ENCODE data around the gene UBE3A.
"Not testable (repeated sequence)": the region's sequence is repeated elsewhere in the genome, so short reads cannot be mapped to it uniquely, and the experiment has no call there.

UBE3A gene

DNA sequence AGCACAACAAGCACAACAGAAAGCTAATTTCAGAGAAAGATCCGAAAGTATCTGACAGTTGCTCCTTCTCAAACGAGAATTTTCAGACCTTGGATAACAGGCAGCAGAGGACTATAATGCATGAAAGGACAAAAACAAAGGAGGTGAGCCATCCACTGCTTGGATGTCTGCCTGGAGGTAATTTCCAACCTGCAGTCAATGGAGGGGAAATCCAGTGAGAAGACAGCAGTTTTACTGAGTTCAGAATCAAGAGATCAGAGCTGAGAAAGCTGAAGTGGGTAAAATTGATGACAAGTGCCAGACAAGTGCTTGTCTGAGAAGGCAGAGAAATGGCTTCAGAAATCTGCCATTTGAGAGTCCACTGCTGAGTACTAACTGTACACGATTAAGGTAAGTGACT, 22.1 kb downstream of the UBE3A start:
- DNase-seq = no peak
- H3K27me3 Mint-ChIP-seq (ENCODE audit: low read depth, poor library complexity) = peaks cover 5% of the 10 kb centered on the region
- no peak overlapping the region for H3K4me3 Mint-ChIP-seq
- peaks cover 94% of the 10 kb centered on the region for H3K9me3 Mint-ChIP-seq
- no peak for TF ChIP-seq CTCF (IDR thresholded peaks at IDR 0.05)
- peaks cover 97% of the 10 kb centered on the region for H3K36me3 Mint-ChIP-seq (ENCODE audit: low read depth)
- H3K4me1 Mint-ChIP-seq = peaks cover 8% of the 10 kb centered on the region
- H3K27ac Mint-ChIP-seq = peak overlapping the region; percentile 21

DNA sequence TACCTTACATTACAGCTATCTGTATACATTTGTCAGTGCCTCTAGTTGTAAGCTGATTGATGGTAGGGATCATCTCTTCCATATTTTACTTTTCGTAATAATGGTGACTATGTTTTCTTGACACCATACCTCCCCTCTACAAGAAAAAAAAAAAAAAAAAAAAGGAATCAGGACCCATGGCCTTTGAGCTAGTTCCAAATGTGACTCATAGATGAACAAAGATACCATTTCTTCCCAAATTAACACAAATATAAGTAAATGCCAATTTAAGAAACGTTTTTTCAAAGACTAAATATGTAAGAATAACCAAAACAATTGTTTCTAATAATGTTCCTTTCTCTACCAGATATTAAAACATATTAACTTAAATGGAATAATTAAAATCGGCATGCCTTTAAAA, 23.1 kb downstream of the UBE3A start:
- no peak for TF ChIP-seq CTCF (IDR thresholded peaks at IDR 0.05)
- H3K27ac Mint-ChIP-seq = no peak overlapping the region

DNA sequence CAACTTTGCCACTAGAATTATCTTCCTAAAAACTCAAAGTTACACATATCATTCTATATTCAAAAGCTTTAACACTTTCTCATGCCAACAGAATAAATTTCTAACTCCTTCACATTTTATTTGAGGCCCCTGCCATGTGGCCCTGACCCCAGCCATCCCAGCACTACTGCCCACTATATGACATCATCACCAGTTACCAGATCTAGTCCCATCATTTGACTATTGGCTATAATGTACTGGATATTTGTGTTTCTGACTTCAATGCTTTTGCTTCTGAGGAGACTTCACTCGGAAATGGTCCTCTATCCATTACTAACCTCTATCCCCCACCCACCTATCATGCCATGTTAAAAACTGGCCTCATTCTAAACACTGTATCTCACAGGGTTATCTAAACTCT, 23.6 kb downstream of the UBE3A start:
- H3K4me1 Mint-ChIP-seq = peaks cover 8% of the 10 kb centered on the region

More for the DNA sequence above, 23.1 kb downstream of the UBE3A start:
- DNase-seq = no peak
- Mint-ChIP-seq H3K4me3 (no peak overlapping the region), H3K36me3 (ENCODE audit: low read depth) (peaks cover 97% of the 10 kb centered on the region), H3K9me3 (peaks cover 92% of the 10 kb centered on the region), H3K4me1 (peaks cover 8% of the 10 kb centered on the region), H3K27me3 (ENCODE audit: low read depth, poor library complexity) (peaks cover 5% of the 10 kb centered on the region)

DNA sequence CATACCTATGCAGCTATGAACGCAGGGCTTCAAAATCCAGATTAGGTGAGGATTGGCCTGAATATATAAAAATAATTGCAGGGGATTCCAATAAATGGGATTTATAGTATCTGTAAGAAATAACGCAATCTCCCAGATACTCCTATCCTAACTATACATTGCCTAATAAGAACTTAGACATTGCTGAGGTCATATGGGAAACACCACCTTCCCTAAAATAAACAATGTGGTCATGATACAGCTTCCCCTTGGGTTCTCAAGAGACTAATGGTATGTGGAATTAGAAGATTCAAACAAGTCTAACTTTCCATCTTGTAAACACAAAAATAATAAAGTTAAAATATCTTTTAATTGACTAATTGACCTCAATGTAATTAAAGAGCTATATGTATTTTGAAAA, 28.2 kb downstream of the UBE3A start:
- no peaks in the 10 kb centered on the region for H3K4me1 Mint-ChIP-seq
- no peak for TF ChIP-seq CTCF (IDR thresholded peaks at IDR 0.05)
- H3K27ac Mint-ChIP-seq = no peak overlapping the region
- H3K36me3 Mint-ChIP-seq (ENCODE audit: low read depth) = peaks cover 82% of the 10 kb centered on the region
- no peak overlapping the region for H3K4me3 Mint-ChIP-seq
- H3K9me3 Mint-ChIP-seq = peaks cover 43% of the 10 kb centered on the region
- DNase-seq = no peak
- peaks cover 8% of the 10 kb centered on the region for H3K27me3 Mint-ChIP-seq (ENCODE audit: low read depth, poor library complexity)

More for the DNA sequence above, 23.6 kb downstream of the UBE3A start:
- H3K27me3 Mint-ChIP-seq (ENCODE audit: low read depth, poor library complexity) = peaks cover 5% of the 10 kb centered on the region
- no peak for TF ChIP-seq CTCF (IDR thresholded peaks at IDR 0.05)
- H3K9me3 Mint-ChIP-seq = peaks cover 87% of the 10 kb centered on the region
- DNase-seq = no peak
- H3K27ac Mint-ChIP-seq = no peak overlapping the region
- H3K36me3 Mint-ChIP-seq (ENCODE audit: low read depth) = peaks cover 96% of the 10 kb centered on the region
- H3K4me3 Mint-ChIP-seq = no peak overlapping the region

DNA sequence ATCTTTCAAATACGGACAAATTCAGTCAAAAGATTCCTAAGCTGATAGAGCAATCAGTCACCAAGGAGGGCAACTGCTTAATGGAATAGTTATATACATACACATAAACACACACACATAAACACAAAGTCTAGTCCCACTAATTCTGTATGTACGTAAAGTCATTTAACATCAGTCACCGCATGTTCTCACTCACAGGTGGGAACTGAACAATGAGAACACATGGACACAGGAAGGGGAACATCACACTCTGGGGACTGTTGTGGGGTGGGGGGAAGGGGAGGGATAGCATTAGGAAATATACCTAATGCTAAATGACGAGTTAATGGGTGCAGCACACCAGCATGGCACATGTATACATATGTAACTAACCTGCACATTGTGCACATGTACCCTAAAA, 29.1 kb downstream of the UBE3A start:
- not testable (repeated sequence) for H3K27ac Mint-ChIP-seq; DNase-seq; H3K27me3 Mint-ChIP-seq (ENCODE audit: low read depth, poor library complexity); H3K4me1 Mint-ChIP-seq; H3K4me3 Mint-ChIP-seq
- peaks cover 37% of the 10 kb centered on the region for H3K9me3 Mint-ChIP-seq
- H3K36me3 Mint-ChIP-seq (ENCODE audit: low read depth) = peaks cover 84% of the 10 kb centered on the region

DNA sequence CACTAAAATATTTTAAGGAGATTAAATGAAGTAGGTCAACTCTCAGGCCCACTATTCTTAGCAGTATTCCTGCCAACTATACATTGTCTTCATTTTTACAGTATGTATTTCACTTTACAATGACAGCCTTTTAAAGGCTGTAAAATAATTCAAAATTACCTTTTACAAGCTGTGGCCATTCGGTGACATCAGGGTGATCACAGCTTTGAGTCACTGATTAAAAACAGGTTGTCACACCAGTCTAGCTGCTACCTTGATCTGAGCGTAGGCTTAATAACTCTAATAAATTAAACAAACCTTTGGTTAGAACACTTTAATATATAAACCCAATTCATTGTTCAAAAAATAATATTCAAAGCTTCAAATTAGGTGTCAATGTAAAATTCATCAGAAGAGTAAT, 29.9 kb downstream of the UBE3A start:
- Mint-ChIP-seq H3K27ac (no peak overlapping the region), H3K27me3 (ENCODE audit: low read depth, poor library complexity) (peaks cover 8% of the 10 kb centered on the region), H3K9me3 (peaks cover 32% of the 10 kb centered on the region), H3K4me1 (no peaks in the 10 kb centered on the region), H3K4me3 (no peak overlapping the region), H3K36me3 (ENCODE audit: low read depth) (peaks cover 84% of the 10 kb centered on the region)
- TF ChIP-seq CTCF (IDR thresholded peaks at IDR 0.05) = no peak
- no peak for DNase-seq

All from nephron progenitor cell (in vitro differentiated cells).